Right renal cortex interstitium (tissue), 3 donors: ENCODE results near the gene WLS. TPM values are rescaled to one million over a fixed set of nuclear protein-coding genes. Genes with fewer than 3 reads are reported as not detected.

ENCODE experiments used
- DNase-seq, 3 donors: peaks; one replicate each; pipeline ENCODE4 v3.0.0-alpha.2; 2013; ENCODE audit warnings: low read depth in 3 of 3, low spot score in 2 of 3
- polyA plus RNA-seq, 3 donors: library from polyadenylated mRNA; unstranded; fragments of 120-200 nt; gene quantifications; one replicate each; pipeline ENCODE4 v1.2.1, GENCODE V29; 2013; ENCODE audit not compliant: insufficient read length in 3 of 3

Gene WLS
- polyA plus RNA-seq, 3 donors: 163 to 170 (median 168) TPM

DNA sequence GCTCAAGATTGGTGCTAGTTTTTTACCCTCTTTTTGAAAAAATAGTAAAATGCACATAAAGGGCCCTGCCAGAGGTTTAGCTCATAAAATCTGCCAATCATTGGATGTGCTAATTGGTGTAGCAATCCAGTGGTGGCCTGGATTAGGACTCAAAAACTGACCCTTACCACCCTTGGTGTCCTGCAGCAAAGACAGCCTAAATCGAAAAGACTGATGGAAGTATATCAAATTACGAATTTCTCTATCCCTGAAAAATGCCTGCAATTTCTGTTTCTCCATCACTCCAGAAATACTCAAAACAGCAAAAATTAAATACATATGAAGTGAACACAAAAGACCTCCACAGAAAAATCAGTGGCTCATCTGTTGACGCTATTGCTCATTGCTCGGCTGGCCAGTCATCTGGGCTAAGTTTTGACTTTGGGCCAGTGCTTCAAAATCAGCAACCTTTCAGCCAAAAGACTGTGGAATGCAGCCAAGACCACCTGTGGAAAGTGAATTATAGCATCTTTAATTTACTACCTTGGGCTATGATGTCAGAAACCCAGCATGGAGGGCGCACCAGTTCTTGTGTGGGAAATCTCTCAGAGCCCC lies 30.0 kb downstream of the WLS start:
- no peak for DNase-seq

DNA sequence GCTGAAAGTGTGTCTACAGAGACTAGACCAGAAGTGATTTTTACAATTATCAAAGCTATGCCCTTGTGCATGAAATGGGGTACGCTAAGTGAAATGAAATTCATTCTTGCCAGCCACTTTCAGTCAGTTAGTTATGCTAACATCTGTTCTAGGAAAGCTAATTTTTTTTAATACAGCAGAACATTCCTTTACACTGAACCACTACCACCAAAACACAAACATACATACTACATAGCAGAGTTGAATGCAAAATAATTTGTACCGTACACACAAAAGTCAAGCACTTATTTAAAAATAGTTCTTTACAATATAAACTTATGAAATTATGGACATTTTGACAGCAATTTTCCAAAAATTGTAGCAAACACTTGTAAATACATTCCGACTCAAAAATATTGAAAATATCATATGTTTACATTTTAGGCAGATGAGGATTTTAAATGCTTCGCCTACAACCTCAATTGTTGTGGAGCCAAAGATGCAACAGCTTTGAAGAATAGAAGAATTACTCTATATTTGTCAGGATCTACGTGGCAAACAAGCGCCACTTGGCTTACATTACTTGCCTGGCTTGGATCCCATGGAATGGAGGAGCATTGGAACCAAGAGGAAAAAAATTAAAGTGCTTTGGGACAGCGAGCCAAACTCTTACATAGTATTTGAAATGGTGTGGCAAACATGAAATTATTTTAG lies 30.6 kb downstream of the WLS start:
- no peak for DNase-seq

DNA sequence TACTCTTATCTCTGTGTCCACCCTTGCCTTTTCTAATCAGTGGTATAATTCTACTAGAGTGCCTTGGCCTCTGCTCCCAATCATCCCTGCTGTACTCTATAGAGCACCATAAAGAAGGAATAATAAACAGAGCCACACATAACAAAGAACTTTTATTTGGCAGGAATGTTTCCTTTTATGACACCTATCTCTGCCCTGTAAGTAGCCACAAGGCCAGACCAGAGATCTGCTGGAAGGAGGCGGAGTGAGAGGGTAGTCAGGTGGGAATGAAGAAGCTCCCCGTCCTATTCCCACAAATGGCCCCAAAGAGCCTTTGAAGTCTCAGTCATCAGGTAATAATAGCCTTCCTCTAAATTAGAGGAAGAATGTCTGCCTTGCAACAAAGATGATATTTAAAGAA lies 32.7 kb downstream of the WLS start:
- no peak for DNase-seq

DNA sequence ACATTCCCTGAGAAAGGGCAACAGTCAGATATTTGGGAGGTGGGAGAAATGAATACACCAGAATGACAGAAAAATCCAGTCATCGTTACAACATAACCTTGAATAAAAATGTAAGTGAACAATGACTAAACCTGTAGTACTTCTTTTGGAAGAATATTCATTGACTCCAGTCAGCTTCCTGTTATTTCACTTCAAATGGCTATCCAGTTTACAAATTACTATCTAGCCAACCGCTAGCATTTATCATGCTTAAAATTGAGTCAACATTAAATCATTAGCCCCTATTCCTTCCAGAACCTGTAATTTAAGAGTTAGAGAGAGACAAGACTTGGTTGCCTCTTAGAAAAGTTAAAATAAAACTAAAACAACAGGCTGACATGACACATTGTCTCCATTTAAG lies 33.6 kb downstream of the WLS start:
- no peak for DNase-seq

DNA sequence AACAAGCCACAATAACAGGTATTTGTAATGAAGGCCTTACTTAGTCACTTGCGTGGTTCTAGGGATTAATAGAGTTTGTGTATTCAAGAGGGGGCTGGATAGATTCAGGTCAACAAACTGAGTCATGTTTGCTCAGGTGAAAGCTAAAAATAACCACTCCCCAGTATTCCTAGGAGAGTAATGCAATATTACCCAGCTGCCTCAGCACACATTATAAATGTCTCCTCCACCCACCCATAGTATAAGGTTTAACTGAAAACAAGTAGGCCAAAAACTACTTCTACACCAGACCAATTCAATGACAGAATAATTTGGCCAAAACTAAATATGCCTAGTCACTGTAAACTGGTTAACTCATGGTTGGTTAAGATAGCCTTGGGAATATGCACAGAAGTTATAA lies 34.4 kb downstream of the WLS start:
- no peak for DNase-seq

DNA sequence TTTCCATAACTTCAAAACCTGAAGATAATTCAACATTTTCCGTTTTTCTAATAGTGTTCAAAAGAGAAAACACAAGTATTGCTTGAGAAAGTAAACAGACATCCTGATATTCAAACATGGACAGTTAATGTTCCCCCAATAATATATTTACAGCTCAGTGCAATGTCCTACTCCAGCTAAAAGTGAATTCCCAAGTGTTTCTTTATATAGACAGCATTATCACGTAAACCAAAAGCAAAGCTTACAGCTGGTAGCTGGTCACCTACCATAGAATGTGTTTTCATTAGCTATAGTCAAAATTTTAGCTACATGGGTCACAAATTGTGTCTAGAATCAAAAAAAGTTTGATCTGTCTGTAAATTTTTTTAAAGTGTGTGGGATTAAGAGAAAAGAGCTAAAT lies 34.9 kb downstream of the WLS start:
- no peak for DNase-seq

DNA sequence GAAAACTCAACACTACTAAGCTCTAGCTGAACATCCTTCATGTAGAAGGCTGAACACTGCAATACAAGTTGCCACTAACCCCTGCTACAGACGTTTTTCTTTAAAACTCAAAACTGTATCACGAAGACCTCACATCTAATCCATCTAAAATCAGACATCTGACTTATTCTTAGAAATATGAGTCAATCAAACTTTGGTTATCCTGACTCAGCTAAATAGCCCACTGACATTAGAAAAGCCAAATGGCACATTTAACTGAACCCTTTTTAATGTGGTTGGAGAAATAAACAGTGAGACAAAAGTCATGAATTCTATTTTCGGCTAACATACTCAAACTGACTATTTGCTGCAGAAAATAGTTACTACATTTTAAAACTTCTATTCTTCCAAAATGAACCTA lies 35.6 kb downstream of the WLS start:
- DNase-seq: no peak

DNA sequence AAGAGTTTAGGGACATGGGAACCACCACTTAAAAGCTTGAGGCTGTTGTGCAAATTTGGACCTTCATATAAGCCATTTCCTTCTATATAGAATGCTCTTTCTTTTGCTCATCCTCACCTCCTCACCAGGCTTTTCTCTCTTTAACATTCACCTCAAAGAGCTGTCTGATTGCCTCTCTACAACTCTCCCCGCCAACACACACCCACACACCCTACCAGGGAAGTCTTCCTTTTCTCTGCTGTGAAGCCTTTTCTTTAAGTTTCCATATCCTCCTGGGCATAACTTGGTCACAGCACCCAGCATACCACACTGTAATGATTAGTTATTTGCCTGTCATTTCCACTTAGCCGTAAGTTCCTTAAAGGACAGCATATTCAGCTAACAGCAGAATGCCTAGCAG lies 40.6 kb downstream of the WLS start:
- DNase-seq: no peak

DNA sequence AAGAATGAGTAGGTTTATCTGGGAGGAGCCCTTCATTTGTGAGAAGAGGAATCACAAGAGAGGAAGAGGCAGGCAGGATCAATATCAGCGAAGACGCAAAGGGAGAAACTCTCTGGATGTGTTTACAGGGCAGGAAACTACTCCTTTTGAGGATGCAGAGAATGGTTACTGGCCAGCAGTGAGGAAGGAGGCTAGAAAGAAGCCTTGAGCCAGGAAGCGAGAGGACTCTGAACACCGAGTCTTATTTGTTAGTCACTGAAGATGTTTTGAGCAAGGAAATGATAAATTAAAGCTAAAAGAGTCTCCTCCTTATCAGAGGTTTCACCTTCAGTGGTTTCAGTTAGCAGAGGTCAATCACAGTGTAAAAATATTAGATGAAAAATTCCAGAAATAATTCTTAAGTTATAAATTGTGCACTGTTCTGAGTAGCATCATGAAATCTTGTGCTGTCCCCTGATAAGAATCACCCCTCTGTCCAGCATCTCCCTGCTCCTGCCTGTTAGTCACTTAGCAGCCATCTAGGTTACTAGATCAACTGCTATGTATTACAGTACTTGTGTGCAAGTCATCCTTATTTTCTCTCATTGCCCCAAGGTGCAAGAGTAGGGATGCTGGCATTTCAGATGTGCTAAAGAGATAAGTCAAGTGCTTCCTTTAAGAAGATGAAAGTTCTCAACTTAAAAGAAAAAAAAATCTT lies 43.5 kb downstream of the WLS start:
- DNase-seq: no peak

DNA sequence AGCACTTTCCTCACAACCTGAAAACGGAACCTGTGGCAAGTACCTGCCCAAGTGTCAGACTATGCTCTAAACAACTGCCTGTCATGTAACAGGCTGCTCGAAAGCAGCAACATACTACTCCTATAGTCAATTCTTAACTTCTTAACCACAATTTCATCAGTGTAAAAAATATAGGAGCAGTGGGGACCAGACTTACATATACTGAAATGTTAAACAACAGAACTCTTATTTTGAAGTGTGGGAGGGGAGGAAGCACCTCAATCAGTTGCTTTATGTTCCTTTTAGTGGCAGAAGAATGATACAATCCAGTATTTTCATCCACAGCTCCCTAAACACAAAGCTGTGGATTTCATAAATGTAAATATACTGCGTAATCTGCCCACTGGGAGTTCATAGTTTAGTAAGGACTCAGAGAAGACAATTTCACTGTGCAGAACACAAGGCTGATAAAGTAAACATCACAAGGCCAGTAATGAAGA lies 44.2 kb downstream of the WLS start:
- DNase-seq: no peak

DNA sequence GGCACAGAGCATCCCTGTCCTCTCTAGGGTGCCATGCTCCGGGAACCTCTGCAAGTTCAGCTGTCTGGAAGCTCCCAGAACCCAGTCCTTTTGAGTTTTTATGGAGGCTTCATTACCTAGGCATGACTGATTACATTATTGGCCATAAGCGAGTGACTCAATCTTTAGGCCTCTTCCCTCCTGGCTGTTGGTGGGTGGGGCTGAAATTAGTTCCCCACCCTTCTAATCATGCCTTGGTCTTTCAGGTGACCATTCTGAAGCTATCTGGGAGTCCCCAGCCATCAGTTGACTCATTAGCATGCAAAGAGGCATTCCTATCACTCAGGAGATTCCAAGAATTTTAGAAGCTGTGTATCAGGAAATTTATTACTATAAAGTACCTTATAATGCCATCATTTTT lies 46.6 kb downstream of the WLS start:
- DNase-seq: no peak

DNA sequence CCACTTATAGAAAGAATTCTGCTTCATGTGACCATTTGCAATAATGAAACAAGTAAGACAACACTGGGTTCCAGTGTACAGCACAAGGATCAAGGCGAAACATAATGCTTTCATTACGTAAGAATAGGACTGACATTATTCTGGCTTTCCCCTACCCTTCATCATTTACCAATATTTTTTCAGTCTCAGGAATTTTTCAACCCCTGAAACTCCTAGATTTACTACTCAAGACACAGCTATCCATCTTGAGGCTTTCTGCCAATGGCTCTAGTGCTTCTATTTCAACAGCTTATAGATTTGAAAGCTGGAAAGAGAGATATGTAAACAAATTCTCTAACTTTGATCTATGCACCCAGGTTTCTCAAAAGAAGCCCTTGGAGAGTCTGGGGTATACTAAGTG lies 48.4 kb downstream of the WLS start:
- DNase-seq: no peak

DNA sequence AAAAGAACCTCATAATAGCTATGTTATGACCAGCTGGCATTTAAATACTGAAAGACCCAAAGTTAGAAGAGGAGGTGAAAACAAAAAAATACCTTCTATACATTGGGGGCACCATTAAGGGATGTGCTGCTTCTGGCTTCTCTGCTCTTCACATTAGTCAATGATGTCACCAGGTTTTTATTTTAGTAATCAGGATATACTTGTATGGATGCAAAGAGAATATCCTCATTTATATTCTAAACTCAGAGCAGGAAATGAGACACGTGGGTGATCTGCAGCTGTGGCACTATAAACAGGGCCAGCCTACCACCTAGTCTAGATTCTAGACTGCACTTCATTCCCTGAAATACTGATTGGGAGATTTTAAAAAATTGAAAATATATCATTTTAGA lies 51.2 kb downstream of the WLS start:
- no peak for DNase-seq

DNA sequence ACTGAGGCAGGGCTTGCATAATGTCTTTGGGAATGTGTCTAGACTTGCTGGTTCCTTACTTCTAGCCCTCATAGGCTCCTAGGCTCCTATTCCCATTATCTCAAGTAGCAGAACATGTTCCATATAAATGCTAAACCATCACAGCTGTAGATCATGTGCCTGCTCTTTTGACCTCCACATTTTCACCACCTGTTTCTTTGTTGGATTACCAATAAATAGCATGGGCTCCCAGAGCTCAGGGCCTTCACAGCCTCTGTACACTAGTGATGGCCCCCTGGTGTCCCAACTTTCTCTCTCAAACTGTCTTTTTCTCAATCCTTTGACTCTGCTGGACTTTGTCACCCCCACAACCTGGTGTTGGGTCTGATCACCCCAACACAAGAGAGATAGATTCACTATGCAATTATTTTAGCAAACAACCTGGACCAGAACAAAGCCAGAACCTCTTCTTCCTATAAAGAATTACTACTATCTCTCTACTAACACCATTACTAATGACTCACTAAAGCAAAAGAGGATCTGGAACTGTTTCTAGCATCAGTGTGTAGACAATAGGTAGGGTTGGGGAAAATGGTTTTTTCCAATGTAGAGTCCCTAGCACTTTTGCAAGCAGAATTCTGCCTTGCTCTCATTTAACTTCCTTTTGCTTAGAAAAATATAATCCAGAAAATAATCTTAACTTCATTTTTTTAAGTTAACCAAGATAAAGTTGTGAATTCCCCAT lies 51.7 kb downstream of the WLS start:
- no peak for DNase-seq

DNA sequence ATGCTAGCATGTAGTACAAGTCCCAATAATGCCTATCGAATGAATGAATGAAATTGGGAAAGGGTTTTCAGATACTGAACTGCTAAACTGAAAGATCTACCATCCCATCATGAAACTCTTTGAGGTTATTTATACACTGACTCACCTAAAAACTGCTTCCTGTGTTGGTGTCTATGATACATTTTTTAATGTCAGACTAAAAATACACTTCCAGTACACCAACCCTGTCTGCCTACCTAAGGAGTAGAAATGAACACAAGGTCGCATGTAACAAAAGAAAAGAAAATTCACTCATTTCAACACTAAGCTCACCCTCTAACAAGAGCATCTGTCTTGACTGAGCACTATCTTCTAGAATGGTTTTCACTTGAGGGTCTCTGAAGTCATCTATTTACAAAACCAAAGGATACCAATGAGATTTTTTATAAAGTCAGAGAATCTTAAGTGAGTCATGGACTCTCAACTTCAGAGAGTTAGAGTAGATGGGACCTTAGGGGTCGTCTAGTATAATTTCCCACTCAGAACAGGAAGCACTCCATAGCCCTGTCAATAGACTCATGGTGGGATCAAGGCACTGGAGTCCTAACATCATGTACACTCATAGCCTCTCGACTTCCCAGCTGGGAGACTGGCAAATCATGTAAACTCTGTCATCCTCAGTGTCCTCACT lies 53.4 kb downstream of the WLS start:
- no peak for DNase-seq

DNA sequence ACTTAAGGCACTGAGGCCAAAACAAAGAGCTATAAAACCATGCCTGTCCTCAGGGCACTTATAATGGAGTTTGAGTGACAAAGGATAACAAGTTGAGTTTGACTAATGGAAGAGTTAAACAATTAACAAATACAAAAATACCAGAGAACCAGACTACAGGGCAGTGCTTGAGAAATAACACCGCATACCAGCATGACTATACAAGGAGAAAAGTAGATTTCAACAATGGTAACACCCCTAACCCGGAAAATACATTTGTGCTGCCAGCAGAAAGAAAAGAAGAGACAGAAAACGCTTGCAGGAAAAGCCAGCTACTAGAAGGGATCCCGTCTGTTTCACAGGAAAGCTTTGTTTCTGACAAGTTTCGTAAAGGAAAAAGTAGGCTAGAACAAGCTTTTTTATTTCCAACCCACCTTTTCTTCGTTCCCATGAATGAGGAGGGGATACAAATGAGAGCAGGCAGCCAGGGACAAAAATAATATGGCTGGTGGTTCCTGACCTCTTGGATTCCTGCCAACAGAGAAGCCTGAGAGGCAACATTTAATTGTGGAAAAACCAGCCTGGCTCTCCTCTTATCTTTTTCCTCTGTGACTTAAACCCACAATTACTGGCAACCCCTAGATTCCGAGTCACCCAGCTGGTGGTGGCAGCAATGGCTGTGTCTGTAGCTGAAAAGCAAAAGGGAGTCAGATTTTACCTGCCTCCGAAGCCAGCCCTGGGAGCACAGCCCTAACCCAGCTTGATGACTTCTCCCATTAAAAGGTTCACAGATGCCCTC lies 56.5 kb downstream of the WLS start:
- no peak for DNase-seq

DNA sequence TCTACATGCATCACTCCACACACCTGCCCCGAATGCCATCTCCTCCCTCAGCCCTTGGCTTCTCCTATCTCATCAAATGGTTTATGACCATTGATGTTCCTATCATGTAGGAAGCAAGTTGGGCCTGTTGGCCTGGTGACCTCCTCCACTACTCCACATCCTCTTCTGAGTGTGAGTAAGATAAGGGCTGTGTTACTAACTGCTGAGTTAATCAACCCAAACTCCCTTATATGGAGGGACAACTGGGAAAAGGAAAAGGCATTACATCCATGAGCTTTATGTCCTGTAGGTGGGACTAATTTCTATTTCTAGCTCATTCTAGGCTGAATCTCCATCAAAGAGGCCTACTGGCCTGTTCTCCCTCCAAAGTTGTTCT lies 57.6 kb downstream of the WLS start:
- DNase-seq: no peak

DNA sequence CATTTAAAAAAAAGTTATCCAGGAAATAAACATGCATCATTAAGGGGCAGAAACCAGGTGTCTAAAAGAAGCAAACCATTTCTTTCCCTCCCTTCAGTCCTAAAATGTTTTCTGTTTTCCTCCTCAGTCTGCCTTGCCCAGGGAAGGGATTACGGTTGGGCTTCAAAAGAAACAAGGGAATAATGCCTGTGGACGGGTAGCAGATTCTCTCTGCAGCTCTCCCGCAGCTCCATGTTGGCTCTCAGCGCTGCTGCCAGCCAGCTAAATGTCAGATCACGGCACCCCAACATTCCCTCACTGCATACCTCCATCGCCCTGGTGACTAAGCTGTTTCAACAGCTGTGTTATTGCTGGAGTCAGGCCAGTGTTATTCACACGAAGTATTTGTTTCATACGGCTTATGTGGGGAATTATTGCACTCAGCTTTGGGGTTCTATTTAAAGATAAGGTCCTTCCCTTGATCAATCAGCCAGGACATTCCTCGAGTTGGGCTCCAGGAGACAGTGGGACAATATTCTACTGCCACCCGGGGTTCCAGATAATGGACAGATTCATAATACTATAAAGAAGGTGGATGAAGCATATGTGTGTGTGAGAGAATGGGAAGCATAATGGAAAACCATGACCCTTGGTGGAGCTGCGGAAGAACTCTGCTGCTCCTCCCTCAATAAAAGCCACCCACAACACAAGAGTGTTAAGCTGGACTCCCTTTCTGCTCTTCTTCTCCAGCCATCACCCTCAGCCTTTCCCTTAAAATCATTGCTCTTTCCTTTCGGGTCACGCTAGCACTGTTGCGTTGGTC lies 58.2 kb downstream of the WLS start:
- DNase-seq: peak in 2 of 3 donors; percentile 50 to 56

DNA sequence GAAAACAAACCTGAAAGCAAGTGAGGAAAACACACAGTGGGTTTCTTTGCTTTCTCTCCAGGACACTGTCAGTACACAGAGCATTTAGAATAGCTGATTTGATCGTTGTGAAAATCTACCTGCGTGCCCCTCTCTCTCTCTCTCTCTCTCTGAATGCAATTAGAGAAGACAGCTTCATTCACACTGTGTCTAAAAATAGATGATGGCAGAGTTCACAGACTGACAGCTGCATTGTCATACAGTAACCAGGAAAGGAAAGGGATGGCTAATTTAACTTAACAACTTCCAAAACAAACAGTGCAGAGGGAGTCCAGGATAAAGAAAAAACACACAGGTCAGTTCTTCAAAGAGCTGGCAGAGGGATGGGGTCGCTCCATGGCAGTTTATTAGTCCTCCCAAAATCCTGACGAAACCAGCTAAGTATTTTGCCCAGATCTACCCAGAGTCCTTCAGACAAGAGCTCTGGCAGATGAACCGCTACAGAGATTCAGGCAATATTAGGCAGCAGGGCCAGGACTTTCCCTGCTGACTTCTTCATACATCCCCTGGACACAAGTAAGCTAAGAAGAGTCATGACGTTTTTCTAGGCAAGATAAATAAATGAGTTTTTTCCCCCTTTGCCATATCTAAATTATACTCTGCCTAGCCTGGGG lies 58.9 kb downstream of the WLS start:
- peak in 2 of 3 donors; percentile 33 to 51 for DNase-seq
